HL-60/S4 treated with phorbol 12-myristate 13-acetate at 8.2 ng/mL for 4 days and 3 days (cell line): ENCODE data around the gene SUSD6.
"Not testable (repeated sequence)": the region's sequence is repeated elsewhere in the genome, so short reads cannot be mapped to it uniquely, and the experiment has no call there.

Source experiments
- in situ Hi-C: fragments of 300-500 bp; cut with MboI; formaldehyde crosslinking; loops from 2 replicates; pipeline ENCODE4 v1.15.0; 2022; ENCODE audit warnings: low sequenced_read_pairs

The SUSD6 gene

DNA sequence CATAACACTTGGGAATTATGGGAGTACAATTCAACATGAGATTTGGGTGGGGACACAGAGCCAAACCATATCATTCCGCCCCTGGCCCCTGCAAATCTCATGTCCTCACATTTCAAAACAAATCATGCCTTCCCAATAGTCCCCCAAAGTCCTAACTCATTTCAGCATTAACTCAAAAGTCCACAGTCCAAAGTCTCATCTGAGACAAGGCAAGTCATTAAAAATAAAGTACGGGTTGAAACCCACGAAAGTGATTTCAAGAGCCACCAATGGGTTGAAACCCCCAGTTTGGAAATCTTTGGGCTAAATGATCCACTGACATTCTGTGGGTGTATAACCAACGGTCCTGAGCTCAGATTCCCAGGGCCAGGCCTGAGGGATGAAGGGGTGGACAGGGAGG, 125.0 kb downstream of the SUSD6 start:
- in situ Hi-C loops = not testable (repeated sequence)

DNA sequence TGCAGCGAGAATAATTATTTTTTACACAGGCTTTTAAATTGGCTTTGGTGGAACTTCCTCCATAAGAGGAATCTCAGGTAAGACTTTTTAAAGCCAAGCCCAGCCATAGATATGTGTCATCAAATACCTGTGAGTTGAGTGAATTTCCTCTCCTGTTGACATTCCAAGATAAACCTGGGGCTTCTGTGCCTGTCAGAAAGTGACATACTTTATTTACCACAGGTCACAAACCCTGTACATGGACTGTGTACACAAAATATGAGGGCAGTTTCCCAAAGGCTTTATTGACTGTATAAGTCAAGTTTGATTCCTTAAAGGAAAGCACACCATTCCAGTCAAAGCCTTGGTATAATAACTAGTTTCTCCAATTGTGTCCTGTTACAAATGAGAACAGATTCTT, 129.7 kb downstream of the SUSD6 start:
- in situ Hi-C loops = no loop called here

DNA sequence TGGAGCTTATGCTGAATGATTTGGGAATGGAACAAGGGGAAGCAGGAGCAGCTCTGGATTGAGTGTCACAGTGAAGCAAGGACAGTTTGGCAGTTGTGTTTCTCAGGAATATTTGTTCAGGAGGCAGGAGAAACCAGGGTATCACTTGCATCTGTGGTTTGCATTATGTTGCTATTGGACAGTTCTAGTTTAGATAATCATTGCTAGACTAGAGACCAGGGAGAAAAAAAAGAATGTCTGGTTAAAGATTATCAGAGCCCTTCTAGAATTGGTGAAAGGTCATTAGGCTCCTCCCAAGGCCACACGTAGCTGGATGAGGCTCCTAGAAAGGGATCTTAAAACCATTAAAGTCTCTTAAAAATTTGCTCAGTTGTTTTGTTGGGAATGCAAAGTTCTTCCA, 138.6 kb downstream of the SUSD6 start:
- in situ Hi-C loops = no loop called here

DNA sequence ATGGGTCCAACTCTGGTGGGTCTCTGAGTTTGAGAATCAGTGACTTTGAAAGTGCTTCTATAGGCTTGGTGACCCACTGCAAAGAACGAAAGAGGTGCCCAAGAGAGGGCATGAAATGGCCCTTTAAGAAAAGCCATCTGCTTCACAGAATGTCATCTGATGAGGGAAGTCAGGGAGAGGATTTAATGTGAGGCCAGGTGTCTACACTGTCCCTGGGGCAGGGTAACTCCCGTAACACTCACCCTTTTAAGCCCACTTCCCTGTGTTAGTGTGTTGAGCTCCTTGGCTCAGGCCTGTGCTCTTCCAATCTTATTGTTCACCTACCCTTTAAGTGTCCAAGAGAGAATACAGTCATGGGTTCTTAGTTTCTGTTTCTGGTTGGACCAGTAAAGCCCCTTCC, 139.1 kb downstream of the SUSD6 start:
- in situ Hi-C loops = no loop called here

DNA sequence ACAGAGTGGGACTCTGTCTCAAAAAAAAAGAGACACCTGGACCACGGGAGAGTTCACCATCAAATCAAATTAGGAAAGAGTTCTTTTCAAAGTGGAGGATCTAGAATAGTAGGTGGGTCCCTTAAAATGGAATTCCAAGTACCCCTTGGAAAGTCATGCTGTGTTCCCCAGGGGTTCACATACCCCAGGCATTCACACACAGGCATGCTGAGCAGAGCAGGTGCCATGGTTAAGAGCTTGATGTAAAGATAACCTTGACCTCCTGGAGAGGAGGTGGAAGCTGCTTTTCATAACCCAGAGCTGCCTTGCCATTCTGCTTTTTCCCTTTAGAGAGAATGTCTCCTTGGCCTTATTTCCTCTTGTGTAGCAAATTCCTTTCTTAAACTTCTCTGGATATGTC, 141.4 kb downstream of the SUSD6 start:
- in situ Hi-C loops = no loop called here

DNA sequence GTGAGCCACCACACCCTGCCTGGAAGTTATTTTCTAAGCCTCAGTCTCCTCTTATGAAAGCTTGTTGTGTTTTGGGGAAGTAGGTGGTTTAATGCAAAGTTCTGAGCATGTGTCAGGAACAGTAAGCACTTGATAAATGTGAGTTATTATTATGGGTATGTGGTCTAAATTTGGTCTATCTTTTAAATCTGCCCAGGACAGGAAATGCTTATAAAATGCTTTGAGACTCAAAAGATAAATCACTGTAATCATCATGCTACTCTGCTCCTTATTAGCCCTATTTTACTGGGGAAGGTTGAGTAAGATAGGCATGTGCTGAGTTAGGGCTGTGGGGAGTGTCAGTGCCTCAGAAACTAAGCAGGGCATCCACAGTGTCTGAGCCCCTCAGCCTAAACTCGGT, 142.5 kb downstream of the SUSD6 start:
- in situ Hi-C loops = no loop called here

DNA sequence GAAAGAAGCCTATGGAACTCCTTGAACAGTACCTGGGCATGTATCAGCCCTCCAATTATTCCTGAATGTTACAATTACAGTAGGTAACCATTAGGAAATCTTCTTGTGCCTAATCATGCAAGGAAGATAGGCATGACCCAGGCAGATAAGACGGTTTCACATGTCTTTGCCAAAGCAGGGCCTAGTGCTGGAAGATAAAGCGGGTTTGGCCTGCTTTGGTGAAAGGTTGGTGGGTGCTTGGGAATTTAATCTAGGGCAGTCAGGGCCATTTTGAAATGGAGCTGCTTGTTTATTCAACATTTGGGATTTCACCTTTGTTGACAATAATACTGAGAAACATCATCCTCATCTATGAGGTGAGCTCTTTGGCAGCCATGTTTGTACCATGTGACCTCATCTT, 143.1 kb downstream of the SUSD6 start:
- in situ Hi-C loops = no loop called here

DNA sequence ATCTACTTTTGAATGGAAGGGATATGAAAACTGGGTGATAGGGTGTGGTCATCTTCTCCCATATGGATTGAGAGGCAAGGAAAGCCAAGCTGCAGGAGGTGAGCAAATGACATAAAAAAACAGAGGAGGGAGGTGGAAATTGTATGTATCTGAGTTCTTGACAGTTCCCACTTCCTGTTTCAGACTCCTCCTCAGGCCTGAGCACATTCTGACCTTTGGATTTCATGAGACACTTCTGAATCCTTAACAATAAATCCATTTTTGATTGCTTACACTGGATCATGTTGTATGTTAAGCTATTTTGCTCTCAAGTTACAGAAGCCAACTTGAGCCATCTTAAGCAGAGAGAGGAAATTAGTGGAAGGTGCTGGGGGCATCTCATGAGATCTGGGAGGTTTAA, 143.9 kb downstream of the SUSD6 start:
- in situ Hi-C loops = no loop called here

DNA sequence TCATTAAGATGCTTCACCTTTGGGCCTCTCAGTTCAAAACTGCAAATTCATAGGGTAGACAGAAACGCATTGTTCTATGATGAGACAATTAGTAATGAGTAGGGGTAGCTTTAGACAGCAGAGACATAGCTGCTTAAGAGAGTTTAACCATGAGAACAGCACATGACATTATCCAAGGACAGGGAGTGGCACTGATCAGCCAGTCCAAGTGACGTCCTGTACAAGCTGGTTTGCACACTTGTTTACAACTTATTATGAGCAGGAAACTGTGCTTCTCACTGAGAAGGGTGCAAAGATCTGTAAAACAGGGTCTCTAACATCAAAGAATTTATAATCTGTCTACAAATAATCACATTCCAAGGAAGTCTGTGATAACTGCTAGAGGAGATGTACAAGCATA, 144.4 kb downstream of the SUSD6 start:
- in situ Hi-C loops = no loop called here

DNA sequence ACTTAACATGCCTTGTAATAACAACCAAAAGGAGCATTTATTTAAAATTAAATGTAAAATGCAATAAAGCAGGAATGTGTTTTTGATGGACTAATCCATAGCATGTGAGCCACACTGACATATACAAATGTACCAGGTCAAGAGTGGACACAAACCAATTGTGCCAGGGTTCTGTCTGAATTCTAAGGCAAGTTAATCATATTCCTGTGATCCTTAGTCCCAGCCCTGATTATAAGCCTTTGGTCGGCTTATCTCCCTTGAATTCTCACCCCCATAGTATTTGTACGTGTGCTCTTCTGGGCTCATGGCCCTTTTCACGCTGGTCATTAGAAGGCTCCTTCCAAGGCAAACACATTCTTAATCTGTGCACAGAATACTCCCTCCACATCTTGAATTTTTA, 144.9 kb downstream of the SUSD6 start:
- in situ Hi-C loops = no loop called here

DNA sequence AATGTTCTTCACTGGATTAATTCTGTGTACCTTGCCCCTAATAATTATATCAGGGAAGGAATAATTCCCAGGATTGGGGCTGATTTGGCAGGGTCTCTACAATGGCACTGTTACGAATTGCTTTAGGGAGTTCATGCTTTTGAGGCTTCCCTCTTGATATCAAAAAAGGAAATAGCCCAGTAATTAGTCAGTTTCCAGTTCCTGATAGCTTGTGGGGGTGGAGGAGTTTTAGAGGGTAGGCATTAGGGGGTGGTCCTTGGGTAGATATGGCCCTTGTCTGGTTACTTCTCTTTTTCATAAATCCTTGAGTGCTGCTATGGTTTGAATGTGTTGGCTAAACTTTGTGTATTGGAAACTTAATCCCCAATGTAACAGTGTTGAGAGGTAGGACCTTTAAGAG, 149.4 kb downstream of the SUSD6 start:
- in situ Hi-C loops = no loop called here

DNA sequence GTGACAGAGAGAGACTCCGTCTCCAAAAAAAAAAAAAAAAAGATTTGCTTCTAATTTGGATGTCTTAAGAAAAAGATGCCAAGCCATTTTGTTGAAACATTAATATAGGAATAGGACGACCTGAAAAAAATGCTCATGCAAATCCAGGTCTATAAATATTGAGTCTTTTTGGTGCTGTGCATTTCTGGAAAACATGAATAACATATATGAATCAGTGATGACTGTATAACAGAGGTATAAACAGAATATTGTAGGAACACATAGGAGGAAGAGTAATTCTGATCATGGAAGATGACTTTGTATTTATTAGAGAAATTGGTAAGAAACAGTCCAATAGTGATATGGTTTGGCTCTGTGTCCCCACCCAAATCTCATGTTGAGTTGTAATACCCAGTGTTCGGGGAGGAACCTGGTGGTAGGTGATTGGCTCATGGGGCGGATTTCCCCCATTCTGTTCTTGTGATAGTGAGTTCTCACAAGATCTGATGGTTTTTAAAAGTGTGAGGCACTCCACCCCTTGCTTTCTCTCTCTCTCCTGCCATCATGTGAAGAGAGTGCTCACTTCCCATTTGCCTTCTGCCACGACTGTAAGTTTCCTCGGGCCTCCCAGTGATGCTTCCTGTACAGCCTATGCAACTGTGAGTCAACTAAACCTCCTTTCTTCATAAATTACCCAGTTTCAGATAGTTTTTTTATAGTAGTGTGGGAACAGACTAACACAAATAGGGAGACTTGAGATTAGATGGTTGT, 152.5 kb downstream of the SUSD6 start:
- in situ Hi-C loops = no loop called here
